GM12873 (cell line): ENCODE measurements around the gene LRRC4C.

Experiments used
- CTCF ChIP-seq: IDR thresholded peaks from 2 replicates; pipeline ENCODE4 v1.5.1; 2012; ENCODE audit warnings: low read depth, mild to moderate bottlenecking, moderate library complexity, low read length, control low read depth; ENCODE audit not compliant: insufficient read depth; ENCODE audit errors: missing control alignments

LRRC4C gene

GRCh38 chr11:40679276-40679675 lies 780.2 kb downstream of the LRRC4C start:
- no peak for TF ChIP-seq CTCF

GRCh38 chr11:40647295-40647694 lies 812.2 kb downstream of the LRRC4C start:
- TF ChIP-seq CTCF = no peak

GRCh38 chr11:40642284-40642683 lies 817.2 kb downstream of the LRRC4C start:
- no peak for TF ChIP-seq CTCF

GRCh38 chr11:40619654-40620053 lies 839.8 kb downstream of the LRRC4C start:
- TF ChIP-seq CTCF = no peak

GRCh38 chr11:40606800-40607199 lies 852.7 kb downstream of the LRRC4C start:
- TF ChIP-seq CTCF = no peak

GRCh38 chr11:40602866-40603552 lies 856.4 kb downstream of the LRRC4C start:
- TF ChIP-seq CTCF = no peak

- TF ChIP-seq CTCF = no peak
Observed at GRCh38 chr11:40597546-40598113, 861.8 kb downstream of the LRRC4C start.
